Bronchial epithelial cell (primary cell): ENCODE measurements around the gene TAOK3. TPM values are rescaled to one million over a fixed set of nuclear protein-coding genes. Genes with fewer than 3 reads are reported as not detected.

Experiments
- DNase-seq: peaks from one replicate; pipeline ENCODE4 v3.0.0-alpha.2; 2010; ENCODE audit warnings: low read depth
- FAIRE-seq: peaks from 2 replicates; lab custom pipeline; 2011; peaks lifted over from hg19 to GRCh38; lab: Jason Lieb, UNC
- H3K27me3 ChIP-seq: 2 replicates; pipeline ENCODE4 v1.5.1; 2011; ENCODE audit warnings: low read length; ENCODE audit not compliant: control insufficient read depth, insufficient read depth
- H3K36me3 ChIP-seq: 2 replicates; pipeline ENCODE4 v1.5.1; 2011; ENCODE audit warnings: low read length; ENCODE audit not compliant: control insufficient read depth, insufficient read depth
- H3K4me3 ChIP-seq: 2 replicates; pipeline ENCODE4 v1.5.1; 2011; ENCODE audit warnings: mild to moderate bottlenecking, low read depth, low read length, control low read depth
- CTCF ChIP-seq: IDR thresholded peaks from 2 replicates; pipeline ENCODE4 v1.5.1; 2011; ENCODE audit warnings: mild to moderate bottlenecking, moderate library complexity, low read length, control low read depth, inconsistent platforms; ENCODE audit not compliant: insufficient read depth, severe bottlenecking
- total RNA-seq: library from RNA; depleted of rRNA; stranded (reverse); fragments of >200 nt; gene quantifications from 2 replicates; pipeline ENCODE4 v1.2.1, GENCODE V29; 2014

TAOK3 gene
- total RNA-seq, 1 donor from 2014 or later: 25.3 TPM

GRCh38 chr12:118107694-118108093 lies 265.0 kb downstream of the TAOK3 start:
- no peak for TF ChIP-seq CTCF
- FAIRE-seq (no peak), DNase-seq (no peak)
- Histone ChIP-seq H3K27me3 (no peaks in the 10 kb centered on the region), H3K4me3 (no peak overlapping the region), H3K36me3 (no peaks in the 10 kb centered on the region)

- no peaks in the 10 kb centered on the region for H3K36me3 ChIP-seq
- H3K27me3 ChIP-seq: no peaks in the 10 kb centered on the region
- FAIRE-seq (no peak), DNase-seq (no peak)
- TF ChIP-seq CTCF: no peak
- no peak overlapping the region for H3K4me3 ChIP-seq
Observed at GRCh38 chr12:118107011-118107410, 265.7 kb downstream of the TAOK3 start.

- no peaks in the 10 kb centered on the region for H3K27me3 ChIP-seq
- FAIRE-seq (no peak), DNase-seq (no peak)
- no peak for TF ChIP-seq CTCF
- H3K36me3 ChIP-seq: no peaks in the 10 kb centered on the region
- peak within 1 kb of the TSS; percentile 64 for H3K4me3 ChIP-seq
Observed at GRCh38 chr12:118103601-118104382, 268.9 kb downstream of the TAOK3 start, which contains the start of gene VSIG10. VSIG10 (minus strand) TSS chr12:118104011; CDS start chr12:118103671, 340 bp downstream.

- TF ChIP-seq CTCF: no peak
- Histone ChIP-seq H3K36me3 (no peaks in the 10 kb centered on the region), H3K27me3 (no peaks in the 10 kb centered on the region), H3K4me3 (peak overlapping the region; percentile 64)
- no peak for DNase-seq
- FAIRE-seq: no peak
Observed at GRCh38 chr12:118103201-118103600, 269.5 kb downstream of the TAOK3 start.

- TF ChIP-seq CTCF: no peak
- Histone ChIP-seq H3K36me3 (no peaks in the 10 kb centered on the region), H3K4me3 (peak overlapping the region; percentile 64), H3K27me3 (no peaks in the 10 kb centered on the region)
- DNase-seq (no peak), FAIRE-seq (no peak)
Observed at GRCh38 chr12:118102609-118103008, 270.1 kb downstream of the TAOK3 start.
